Measurements from ENCODE around the gene STUB1.

Gene STUB1

DNA sequence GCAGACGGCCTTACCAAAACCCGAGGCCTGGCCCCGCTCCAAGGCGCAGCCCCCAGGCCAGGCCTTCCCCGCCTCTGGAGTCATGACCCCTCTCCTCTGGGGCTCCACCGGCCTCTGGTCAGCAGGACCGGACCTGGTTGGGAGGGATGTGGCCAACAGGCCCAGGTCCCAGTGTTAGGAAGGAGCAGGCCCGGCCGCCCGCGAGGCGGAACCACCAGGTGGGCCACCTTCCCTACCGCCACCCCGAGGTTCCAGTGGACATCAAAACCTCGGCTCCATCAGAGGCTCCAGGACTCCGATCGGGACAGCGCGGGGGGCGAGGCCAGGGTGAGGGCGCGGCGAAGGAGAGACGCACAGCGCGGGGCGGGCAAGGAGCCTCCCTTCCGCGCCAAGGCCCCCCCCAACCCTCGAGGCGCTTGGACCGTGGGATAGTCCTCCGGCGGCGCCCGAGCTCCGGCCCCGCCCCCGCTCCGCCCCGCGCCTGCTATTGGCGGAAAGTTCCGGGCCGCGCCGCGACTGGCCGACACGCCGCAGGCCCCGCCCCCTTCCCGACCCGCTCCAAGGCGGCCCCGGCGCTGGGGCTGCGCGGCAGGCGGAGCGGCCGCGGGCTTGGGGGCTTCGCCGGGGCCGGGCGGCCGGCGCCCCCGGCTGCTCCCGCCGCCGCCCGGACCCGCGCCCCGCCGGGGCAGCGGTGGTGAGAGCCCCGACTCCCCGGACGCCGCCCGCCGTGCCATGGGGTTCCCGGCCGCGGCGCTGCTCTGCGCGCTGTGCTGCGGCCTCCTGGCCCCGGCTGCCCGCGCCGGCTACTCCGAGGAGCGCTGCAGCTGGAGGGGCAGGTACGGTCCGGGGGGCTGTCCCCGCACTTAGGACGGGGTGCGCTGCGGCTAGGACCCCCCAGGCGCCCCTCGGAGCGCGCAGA, 34.6 kb downstream of the STUB1 start, which contains the start of gene METRN:
Gene METRN (plus strand): TSS at position 561 of the 919 bp plus-strand sequence. CDS start 172 bp downstream, at position 733.
- peak; percentile 63 for DNase-seq

DNA sequence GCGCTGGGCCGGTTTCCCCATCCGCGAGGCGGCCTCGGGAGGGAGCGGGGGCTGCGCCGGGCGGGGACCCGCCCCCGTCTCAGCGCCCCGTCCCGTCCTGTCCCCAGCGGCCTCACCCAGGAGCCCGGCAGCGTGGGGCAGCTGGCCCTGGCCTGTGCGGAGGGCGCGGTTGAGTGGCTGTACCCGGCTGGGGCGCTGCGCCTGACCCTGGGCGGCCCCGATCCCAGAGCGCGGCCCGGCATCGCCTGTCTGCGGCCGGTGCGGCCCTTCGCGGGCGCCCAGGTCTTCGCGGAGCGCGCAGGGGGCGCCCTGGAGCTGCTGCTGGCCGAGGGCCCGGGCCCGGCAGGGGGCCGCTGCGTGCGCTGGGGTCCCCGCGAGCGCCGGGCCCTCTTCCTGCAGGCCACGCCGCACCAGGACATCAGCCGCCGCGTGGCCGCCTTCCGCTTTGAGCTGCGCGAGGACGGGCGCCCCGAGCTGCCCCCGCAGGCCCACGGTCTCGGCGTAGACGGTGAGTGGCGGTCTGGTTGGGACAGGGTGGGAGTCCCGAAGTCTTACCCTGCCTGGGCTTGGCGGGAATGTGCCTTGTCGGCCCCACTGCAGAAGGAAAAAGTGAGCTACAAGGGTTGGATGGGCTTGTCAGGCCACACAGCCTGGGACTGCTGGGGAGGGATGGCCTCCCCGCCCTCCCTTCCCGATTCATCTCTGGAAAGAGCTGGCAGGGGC, 35.4 kb downstream of the STUB1 start:
- no peak for DNase-seq

DNA sequence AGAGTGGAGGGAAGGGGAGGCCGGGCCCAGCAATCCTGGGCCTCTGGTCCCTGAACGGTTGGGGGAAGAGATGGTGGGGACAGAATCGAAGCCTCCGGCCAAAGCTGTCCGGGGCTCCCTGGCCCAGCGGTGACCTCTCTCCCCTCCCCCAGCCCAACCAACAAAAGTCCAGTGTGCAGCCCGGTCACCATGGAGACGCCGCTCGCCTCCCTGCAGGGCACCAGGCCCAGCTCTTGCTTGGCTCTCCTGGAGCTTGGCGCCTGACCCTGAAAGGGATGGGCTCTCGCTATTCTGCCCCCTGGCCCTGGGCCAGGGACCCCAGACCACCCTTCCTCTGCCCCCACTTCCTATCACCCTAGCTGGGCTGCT, 36.0 kb downstream of the STUB1 start:
- DNase-seq: no peak

DNA sequence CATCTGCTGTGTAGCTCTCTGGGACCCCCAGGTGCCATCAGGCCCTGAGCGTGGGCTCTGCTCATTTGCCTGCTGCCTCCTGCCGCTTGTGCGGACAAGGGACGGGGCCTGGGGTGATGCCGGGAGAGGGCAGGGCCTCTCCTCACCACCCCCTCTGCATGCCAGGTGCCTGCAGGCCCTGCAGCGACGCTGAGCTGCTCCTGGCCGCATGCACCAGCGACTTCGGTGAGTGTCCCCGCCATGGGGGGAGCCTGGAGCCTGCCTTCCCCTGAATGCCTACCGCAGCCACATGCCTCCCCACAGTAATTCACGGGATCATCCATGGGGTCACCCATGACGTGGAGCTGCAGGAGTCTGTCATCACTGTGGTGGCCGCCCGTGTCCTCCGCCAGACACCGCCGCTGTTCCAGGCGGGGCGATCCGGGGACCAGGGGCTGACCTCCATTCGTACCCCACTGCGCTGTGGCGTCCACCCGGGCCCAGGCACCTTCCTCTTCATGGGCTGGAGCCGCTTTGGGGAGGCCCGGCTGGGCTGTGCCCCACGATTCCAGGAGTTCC, 36.6 kb downstream of the STUB1 start:
- no peak for DNase-seq

DNA sequence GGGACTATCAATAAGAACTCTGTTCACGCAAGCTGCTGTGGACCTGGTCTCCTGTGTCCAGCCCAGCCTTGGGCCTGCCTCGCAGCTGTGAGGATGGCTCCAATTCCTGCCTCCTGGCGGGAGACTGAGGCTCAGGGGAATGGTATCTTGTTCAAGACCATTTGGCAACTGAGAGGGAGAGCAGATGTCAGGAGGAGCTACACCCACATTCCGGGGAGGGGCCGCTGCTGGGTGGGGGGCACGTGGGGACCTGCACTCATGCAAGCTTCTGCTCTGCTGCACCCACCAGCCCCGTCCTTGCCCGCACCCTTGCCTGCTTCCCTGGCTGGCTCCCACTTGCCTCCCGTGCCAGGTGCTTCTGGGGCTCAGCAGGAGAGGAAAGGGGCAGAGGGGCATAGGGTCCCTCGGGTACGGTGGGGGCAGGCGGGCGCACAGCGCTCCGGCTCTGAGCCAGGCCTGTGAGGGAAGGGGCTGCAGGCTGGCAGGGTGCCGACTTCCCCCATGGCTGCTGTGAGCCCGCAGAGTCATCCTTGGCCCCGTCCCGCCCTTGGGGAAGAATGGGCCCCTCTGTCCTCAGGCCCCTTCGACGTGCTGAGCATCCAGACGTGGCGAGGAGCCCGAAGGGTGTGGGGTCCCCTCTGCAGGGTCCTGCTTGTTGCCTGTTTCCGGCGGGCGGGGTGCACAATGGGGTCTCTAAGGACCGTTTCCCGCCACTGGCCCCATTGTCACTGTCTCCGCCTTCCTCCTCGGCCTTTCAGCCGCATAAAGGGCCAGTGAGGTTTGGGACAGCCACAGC, 37.4 kb downstream of the STUB1 start:
- DNase-seq: no peak

DNA sequence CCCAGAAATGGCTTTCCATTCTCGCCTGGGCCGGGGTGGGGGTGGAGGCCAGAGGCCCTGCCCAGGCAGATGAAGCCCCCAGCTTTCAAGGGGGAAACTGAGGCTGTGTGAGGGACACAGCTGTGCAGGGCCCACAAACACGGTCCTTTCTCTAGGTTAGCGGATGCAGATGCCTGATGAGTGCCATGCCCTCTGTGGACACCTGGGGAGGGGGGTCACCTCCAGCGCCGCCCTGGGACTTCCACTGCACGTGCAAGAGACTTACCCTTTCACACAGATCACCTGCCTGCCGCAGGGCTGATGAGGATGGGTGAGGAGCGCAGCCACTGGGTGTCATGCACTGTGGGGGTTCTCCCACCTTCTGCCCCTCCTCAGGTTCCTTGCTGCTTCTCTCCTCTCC, 38.2 kb downstream of the STUB1 start:
- DNase-seq: no peak

DNA sequence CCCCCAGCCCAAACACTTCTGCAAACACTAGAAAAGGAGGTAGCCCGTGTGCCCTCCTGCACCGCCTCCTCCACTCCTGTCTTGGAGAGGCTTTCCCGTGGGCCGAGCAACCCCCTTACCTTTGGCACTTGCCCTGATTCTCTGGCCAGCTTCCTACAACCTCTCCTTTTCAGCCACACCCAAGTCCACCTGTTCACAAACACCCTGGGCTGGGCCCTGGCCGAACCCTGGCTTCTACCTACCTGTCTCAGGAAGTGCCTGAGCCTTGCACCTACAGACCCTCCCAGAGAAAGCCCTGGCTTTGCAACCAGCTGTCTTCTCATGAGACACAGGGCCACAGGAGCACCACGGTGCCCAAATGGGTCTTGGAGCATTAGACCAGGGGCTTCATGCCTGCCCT, 38.7 kb downstream of the STUB1 start:
- no peak for DNase-seq

DNA sequence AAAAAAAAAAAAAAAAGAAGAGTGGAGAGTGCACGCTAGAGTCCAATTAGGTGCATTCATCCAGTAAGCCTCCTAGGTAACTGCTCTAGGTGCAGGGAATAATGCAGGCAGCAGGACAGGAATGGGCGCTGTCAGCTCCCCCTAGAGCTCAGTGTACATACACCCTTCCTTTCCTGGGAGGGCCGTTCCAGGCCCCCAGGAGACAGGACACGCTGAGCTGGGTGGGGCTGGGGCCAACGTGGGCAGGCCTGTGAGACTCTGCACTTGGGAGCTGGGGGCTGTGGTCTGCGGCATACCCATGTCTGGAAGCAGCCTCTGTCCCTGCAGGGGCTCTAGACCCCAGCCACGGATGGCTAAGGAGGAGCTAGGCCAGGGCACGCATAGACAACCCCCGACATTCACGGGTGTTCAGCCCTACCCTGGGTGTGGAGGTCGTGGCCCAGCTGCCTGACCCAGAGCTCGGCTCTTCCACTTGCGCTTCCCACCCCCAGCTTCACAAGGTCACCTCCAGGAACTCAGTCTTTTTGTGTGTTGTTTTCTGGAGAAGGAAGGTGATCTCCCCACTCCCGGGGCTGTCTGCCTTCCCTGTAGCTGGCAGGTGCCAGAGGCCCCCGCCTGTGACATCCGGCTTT, 39.7 kb downstream of the STUB1 start:
- DNase-seq: no peak

DNA sequence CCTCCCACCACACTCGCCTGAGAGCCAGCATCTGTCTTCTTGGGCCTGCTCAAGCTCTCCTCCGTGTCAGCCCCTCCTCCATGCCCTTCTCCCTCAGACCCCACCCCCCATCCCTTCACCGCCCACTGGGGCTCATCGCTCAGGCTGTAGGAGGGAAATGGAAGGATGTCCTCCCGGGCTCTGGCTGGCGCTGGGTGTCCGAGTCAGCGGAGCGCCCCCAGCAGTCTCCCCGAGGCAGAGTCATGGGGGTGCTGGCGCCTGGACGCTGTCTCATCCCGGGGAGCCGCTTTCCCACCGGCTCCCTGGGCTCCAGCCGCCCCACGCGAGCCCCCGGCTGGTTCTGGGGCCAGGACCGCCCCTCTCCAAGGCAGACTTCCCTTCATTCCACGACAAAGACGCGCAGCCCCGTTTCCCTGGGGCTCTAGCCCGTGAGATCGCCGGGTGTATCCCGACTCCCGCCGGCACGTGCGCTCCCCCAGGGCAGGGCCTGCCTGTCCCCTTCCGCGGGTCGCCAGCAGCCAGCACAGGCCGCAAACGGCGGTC, 40.3 kb downstream of the STUB1 start:
- peak; percentile 72 for DNase-seq

DNA sequence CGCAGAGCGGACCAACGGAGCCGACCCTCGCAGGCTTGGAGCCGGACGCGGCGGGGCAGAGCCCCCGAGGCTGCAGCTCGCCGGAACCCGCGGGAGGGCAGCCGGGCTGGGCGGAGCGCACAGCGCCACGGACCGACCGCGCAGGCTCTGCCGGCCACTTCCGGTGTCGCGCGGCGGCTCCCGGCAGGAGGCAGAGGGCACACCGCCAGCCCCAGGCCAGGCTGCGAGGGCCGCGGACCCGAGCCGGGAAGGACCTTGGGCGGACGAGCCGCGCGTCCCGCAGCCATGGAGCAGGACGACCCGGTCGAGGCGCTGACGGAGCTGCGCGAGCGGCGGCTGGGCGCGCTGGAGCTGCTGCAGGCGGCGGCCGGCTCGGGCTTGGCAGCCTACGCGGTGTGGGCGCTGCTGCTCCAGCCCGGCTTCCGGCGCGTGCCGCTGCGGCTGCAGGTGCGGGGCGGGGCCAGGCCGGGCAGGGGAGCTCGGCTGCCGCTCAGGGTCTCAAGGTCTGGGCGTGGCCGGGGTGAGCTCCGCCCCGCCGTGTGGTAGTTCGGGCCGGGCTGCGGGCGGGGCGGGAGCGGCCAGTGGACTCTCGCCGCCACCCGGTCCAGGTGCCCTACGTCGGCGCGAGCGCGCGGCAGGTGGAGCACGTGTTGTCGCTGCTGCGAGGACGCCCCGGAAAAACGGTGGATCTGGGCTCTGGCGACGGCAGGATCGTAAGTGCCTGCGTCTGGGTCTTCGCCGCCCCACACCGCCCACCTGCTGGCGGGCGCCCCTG, 41.0 kb downstream of the STUB1 start, which contains the start of gene ANTKMT:
Gene ANTKMT (plus strand): TSS at position 157 of the 775 bp plus-strand sequence. CDS start 129 bp downstream, at position 286.
- DNase-seq: peak; percentile 83

DNA sequence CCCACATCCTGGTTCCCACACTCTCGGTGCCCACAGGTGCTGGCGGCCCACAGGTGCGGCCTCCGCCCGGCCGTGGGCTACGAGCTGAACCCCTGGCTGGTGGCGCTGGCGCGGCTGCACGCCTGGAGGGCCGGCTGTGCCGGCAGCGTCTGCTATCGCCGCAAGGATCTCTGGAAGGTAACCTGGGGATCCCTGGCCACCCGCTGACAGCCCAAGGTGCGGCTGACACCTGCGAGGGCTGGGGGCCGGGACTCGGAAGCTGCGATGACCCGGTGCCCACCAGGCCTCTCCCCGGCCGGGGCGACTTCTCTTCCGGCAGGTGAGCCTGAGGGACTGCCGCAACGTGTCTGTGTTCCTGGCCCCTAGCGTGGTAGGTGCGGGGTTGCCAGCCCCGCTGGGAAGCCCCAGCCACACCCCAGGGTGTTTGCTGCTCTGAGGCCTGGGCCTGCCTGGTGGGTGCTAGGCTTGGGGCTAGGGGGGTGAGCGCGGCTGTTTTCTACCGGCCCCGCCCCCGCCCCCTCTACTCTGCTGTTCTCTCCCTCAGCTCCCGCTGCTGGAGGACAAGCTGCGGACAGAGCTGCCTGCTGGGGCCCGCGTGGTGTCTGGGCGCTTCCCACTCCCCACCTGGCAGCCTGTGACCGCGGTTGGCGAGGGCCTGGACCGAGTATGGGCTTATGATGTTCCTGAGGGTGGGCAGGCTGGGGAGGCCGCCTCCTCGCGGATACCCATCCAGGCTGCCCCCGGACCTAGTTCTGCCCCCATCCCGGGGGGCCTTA, 41.7 kb downstream of the STUB1 start:
- no peak for DNase-seq

DNA sequence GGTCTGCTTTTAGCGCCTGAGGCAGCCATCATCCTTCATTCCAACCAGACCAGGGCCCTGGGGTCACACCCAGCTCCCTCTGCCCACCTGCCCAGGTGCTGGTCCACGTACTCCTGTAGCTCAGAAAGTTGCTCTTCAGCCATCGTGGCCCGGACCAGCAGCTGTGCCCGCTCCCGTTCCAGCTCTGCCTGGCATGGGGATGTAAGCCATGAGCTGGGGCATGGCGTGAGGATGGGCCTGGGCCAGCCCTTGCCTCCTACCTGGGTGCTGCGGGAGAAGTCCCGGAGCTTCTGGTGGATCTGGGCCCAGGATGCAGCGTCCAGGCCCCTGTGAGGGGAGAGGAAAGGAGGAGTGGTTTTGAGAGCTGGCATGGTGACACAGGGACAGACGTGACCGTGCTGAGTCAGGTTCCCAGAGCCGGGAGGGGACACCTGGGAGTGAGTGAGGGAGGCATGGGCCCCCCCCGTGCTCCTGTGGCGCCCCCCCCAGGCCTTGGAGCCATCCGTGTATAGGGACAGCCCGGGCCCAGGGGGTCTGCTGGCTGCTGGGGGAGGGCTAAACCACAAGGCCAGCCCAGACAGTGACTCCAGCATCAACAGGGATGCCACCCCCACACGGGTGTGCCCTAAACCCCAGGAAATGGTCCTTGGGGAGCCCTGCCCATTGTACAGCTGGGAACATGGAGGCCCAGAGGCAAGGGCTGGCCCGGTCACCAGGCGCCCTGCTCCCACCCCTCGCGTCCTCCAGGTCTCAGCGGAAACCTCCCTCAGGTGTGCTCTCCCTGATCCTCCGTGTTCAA, 42.8 kb downstream of the STUB1 start:
- no peak for DNase-seq

DNA sequence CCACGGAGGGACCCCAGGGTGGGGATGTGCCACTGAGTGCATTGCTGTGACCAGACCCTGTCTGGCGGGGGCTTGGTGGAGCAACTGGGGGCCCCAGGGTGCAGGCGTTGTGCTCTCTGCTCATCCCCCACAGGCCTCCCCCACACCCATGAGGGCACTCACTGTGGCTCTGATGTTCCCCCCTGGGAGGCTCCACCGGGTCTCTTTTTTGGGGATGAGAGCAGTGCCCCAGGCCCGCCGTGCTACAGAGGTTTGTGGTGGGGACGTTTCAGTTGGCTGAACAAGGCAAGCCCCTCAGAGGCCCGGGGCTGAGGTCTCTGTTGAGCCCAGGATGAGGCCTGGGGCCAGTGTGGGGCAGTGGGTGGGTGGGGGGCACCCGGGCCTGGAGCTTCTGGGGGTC, 43.5 kb downstream of the STUB1 start:
- no peak for DNase-seq

DNA sequence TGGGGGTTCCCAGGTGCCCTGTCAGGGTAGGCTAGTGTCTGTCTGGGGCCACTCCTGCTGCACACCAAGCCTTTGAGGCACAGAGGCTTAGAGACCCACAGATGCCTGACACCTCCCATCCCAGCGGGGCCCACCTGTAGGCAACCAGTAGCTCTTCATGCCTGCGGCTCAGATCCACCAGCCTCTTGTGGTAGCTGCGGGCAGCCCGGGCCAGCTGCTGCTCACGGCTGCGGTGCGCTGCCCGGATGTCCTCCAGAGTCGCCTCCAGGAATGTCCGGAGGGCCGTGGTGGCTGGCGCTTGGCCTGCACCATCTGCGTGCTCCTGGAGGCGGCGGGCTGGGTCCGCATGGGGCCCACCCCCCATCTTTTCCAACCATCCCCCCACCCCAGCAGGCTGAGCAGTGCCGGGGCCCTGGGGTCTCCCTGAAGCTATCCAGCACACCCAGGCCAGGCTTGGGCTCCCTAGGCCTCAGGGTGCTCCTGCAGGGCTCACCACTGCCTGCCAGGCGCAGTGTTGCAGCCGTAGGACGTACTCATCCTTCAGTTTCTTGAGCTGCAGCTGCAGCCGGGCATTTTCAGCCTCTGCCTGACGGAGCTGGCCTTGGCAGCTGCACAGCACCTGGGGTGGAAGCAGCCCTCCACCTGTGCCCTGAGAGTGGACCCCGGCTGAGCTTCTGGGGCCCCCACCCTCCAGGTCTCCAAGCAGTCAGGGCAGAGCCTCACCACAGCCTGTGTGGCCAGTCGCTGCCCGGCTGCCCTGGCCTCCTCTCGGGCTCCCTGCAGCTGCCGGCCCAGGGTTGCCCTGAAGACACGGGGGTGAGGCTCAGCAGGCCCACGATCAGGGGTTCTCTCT, 44.2 kb downstream of the STUB1 start:
- DNase-seq: no peak

DNA sequence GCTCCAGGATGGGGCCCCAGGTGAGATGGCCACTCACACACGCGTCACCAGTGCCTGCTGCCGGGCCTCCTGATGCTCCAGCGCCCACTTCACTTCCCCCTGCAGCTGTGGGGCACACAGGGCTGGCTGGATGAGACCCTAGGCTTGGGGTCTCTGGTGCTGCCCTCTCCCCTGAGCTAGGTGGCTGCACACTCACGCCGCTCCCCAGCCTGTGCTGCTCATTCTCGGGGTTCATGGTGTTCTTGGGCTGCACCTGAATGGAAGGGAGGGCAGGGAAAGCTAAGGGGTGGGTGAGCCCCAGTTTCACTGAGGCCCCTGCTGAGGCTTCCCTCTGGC, 44.8 kb downstream of the STUB1 start:
- no peak for DNase-seq

DNA sequence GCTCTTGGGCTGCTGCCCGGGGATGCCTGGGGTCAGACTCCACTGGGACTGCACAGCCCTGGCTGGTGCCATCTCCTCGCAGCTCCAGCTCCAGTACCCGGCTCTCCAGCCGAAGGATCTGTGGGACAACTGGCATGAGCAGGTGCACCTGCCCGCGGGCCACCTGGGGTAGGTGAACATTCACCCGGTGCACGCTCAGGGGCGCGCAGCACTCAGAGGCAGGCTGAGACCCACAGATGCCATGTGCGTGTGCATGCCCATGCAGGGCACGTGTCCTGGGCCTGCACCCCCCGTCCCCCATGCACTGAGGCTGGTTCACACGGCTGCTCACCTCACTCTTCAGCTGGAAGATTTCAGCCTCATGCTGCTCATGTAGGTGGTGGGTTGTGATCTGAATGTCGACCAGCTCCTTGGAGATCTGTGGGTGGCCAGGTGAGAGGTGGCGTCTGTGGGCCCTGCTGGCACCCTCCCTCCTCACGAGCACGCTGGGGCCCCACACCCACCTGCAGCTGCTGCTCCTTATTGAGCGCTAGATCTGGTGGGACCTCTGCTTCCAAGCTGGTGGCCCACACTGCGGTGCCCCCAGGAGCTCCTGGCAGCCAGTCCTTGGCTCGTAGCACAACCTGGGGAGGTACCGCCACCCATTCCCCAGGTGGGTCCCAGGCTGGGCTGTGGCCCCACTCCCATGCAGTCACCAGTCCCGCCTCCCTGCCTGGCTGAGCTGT, 45.4 kb downstream of the STUB1 start:
- no peak for DNase-seq

DNA sequence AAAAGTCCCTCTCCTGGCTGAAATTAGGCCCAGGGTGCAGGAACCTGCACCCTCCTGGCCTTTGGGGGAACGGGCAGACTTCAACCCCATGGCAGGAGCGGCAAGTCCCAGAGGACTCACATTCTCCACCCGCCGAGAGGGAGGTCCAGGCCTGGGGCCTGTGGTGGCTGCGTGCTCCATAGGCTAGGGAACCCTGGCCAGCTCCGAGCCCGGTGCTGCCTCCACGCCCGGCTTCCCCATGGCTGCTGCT, 45.9 kb downstream of the STUB1 start:
- DNase-seq: no peak

Data from GF-D8 (cell line).